Nephron (organoid): ENCODE results near the gene ERBB4.

ENCODE experiments used
- H3K27ac Mint-ChIP-seq, 3 experiments: 2 replicates each; pipeline ENCODE4 v1.8.0; 2020; ENCODE audit warnings: mixed read lengths in 3 of 3, mild to moderate bottlenecking in 2 of 3, moderate library complexity in 1 of 3
- H3K27me3 Mint-ChIP-seq: 2 replicates; pipeline ENCODE4 v1.8.0; 2021; ENCODE audit warnings: low read depth, mild to moderate bottlenecking, moderate library complexity, mixed read lengths
- H3K36me3 Mint-ChIP-seq: 2 replicates; pipeline ENCODE4 v1.8.0; 2020; ENCODE audit warnings: low read depth, mixed read lengths
- H3K4me1 Mint-ChIP-seq: 2 replicates; pipeline ENCODE4 v1.8.0; 2020; ENCODE audit warnings: mixed read lengths
- H3K4me3 Mint-ChIP-seq, 3 experiments: 2 replicates each; pipeline ENCODE4 v1.8.0; 2020; ENCODE audit warnings: mild to moderate bottlenecking in 3 of 3, mixed read lengths in 3 of 3, moderate library complexity in 2 of 3
- H3K9me3 Mint-ChIP-seq: 2 replicates; pipeline ENCODE4 v1.8.0; 2020; ENCODE audit warnings: mixed read lengths
- CTCF ChIP-seq, 3 experiments: fragments of 200-600 bp; sonication (generic); IDR thresholded peaks; one replicate each; pipeline ENCODE4 v1.5.0; 2021; ENCODE audit warnings: antibody characterized with exemption in 3 of 3; ENCODE audit not compliant: unreplicated experiment in 3 of 3

Gene ERBB4

GRCh38 chr2:212538305-212539071 is at the start of gene ERBB4:
Gene ERBB4 (minus strand): TSS chr2:212538802. CDS start chr2:212538530, 272 bp downstream.
- Mint-ChIP-seq H3K4me1 (peaks cover 18% of the 10 kb centered on the region), H3K27me3 (peaks cover 91% of the 10 kb centered on the region), H3K9me3 (no peaks in the 10 kb centered on the region), H3K36me3 (no peaks in the 10 kb centered on the region), H3K27ac (peak within 1 kb of the TSS in 2 of 3 experiments; percentile 65 to 93), H3K4me3 (peak within 1 kb of the TSS; percentile 94 to 97 (median 96))
- TF ChIP-seq CTCF (IDR thresholded peaks at IDR 0.05; ENCODE audit: unreplicated experiment in 3 of 3), result no peak

- Mint-ChIP-seq H3K4me1 (no peaks in the 10 kb centered on the region), H3K4me3 (no peak overlapping the region), H3K27ac (no peak overlapping the region), H3K27me3 (no peaks in the 10 kb centered on the region), H3K9me3 (peaks cover 9% of the 10 kb centered on the region), H3K36me3 (no peaks in the 10 kb centered on the region)
- no peak for TF ChIP-seq CTCF (IDR thresholded peaks at IDR 0.05; ENCODE audit: unreplicated experiment in 3 of 3)
Observed at GRCh38 chr2:212580117-212580516, 41.5 kb upstream of the ERBB4 start.

GRCh38 chr2:212556296-212556695 is 17.7 kb upstream of the ERBB4 start:
- no peaks in the 10 kb centered on the region for H3K4me1 Mint-ChIP-seq
- no peaks in the 10 kb centered on the region for H3K36me3 Mint-ChIP-seq
- no peak overlapping the region for H3K4me3 Mint-ChIP-seq
- H3K9me3 Mint-ChIP-seq, result no peaks in the 10 kb centered on the region
- TF ChIP-seq CTCF (IDR thresholded peaks at IDR 0.05; ENCODE audit: unreplicated experiment in 3 of 3), result no peak
- no peak overlapping the region for H3K27ac Mint-ChIP-seq
- no peaks in the 10 kb centered on the region for H3K27me3 Mint-ChIP-seq

GRCh38 chr2:212554233-212554632 is 15.6 kb upstream of the ERBB4 start:
- no peaks in the 10 kb centered on the region for H3K9me3 Mint-ChIP-seq
- no peaks in the 10 kb centered on the region for H3K4me1 Mint-ChIP-seq
- H3K36me3 Mint-ChIP-seq, result no peaks in the 10 kb centered on the region
- no peak for TF ChIP-seq CTCF (IDR thresholded peaks at IDR 0.05; ENCODE audit: unreplicated experiment in 3 of 3)
- H3K27ac Mint-ChIP-seq, result no peak overlapping the region
- no peaks in the 10 kb centered on the region for H3K27me3 Mint-ChIP-seq
- no peak overlapping the region for H3K4me3 Mint-ChIP-seq

- Mint-ChIP-seq H3K27ac (no peak overlapping the region), H3K27me3 (no peaks in the 10 kb centered on the region), H3K4me3 (no peak overlapping the region), H3K36me3 (no peaks in the 10 kb centered on the region), H3K4me1 (no peaks in the 10 kb centered on the region), H3K9me3 (no peaks in the 10 kb centered on the region)
- TF ChIP-seq CTCF (IDR thresholded peaks at IDR 0.05; ENCODE audit: unreplicated experiment in 3 of 3), result no peak
Observed at GRCh38 chr2:212549941-212550340, 11.3 kb upstream of the ERBB4 start.

- Mint-ChIP-seq H3K27ac (no peak overlapping the region), H3K9me3 (no peaks in the 10 kb centered on the region), H3K27me3 (no peaks in the 10 kb centered on the region), H3K4me3 (no peak overlapping the region), H3K36me3 (no peaks in the 10 kb centered on the region), H3K4me1 (no peaks in the 10 kb centered on the region)
- TF ChIP-seq CTCF (IDR thresholded peaks at IDR 0.05; ENCODE audit: unreplicated experiment in 3 of 3), result no peak
Observed at GRCh38 chr2:212549463-212549862, 10.9 kb upstream of the ERBB4 start.
